NCI-H82 (cell line): Measurements from ENCODE around the gene SUV39H1.
"Not testable (repeated sequence)": the region's sequence is repeated elsewhere in the genome, so short reads cannot be mapped to it uniquely, and the experiment has no call there.

Experiments used
- DNase-seq: peaks from one replicate; lab custom pipeline; 2025; lab: John Stamatoyannopoulos, UW

The SUV39H1 gene

DNA sequence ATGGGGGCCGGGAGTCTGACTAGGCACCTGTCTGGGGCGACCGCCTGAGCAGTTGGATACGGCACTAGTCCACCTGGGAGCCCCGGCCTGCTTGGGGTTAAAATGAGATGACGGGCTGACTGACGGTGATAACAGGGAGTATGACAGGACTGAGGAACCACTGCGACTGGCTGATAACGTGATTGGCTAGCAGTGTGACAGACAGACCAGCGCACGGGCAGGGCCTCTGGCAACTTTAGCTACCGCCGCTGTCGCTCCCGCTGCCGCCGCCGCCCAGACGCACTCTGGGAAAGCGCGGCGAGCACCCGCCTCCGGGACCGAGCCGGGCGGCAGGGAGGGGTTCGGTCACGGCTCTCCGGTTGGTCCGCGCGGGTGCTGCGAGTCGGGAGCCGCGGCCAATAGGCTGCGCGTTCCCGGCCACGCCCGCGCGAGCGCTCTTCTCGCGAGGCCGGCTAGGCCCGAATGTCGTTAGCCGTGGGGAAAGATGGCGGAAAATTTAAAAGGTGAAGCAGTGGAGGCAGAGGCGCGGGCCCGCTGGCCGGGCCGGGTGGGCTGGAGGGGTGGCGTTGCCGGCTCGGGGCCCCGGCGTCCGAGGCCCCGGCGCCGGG is at the start of gene SUV39H1:
TSS of gene SUV39H1 (plus strand) at position 434 of the 608 bp plus-strand sequence. CDS start at position 485, 51 bp downstream.
- DNase-seq = peak; percentile 94

DNA sequence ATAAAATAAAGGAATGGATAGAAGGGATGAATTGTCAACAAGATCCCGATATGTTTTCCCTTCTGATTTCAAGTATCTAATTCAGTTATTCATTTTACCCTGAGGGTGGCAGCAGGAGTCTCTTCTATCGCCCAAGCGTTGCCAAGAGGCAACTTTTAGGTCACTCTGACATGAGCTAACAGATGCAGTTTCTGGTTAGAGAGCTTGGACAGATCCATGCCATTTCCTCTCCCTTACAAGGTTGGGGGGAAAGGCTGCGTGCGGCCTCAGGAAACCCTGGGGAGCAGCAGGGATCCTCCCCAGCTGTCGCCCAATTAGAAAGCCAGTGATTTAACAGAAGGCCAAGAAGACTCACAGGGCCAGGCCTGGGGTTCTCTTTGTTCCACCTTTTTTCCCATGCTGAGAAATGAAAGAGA is 48.2 kb upstream of the SUV39H1 start:
- peak; percentile 71 for DNase-seq

DNA sequence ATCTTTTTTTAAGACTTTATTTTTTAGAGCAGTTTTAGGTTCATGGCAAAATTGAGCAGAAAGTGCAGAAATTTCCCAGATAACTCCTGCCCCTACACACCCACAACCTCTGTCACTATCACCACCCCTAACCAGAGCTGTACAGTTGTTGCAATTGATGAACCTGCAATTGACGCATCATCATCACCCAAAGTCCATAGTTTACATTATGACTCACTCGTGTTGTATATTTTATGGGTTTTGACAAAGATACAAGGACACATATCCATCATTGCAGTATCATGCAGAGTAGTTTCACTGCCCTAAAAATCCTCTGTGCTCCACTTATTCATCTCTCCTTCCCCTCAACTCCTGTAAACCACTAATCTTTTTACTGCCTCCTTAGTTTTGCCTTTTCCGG is 47.4 kb upstream of the SUV39H1 start:
- no peak for DNase-seq

GRCh38 chrX:48652055-48652579 is 44.4 kb upstream of the SUV39H1 start:
- not testable (repeated sequence) for DNase-seq

DNA sequence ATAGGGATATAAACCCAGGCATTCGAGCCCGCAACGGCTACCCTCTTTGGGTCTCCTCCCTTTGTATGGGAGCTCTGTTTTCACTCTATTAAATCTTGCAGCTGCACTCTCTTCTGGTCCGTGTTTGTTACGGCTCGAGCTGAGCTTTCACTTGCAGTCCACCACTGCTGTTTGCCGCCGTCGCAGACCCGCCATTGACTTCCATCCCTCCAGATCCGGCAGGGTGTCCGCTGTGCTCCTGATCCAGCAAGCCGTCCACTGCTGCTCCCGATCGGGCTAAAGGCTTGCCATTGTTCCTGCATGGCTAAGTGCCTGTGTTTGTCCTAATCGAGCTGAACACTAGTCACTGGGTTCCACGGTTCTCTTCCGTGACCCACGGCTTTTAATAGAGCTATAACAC is 41.8 kb upstream of the SUV39H1 start:
- DNase-seq = not testable (repeated sequence)

- not testable (repeated sequence) for DNase-seq
These were observed 36.8 kb upstream of the SUV39H1 start for GRCh38 chrX:48659686-48660085.

DNA sequence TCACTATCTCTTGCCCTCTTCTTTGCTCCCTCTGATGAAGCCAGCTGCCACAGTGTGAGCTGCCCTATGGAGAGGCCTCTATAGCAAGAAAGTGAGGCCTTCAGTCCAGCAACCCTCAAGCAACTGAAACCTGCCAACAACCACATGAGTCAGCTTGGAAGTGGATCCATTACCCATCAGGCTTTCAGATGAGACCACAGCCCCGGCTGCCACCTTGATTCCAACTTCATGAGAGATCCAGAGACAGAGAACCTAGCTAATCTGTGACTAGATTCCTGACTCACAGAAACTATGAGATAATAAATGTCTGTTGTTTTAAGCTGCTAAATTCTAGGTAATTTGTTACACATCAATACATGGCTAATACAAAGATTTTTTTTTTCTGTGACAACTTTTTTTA is 33.3 kb upstream of the SUV39H1 start:
- no peak for DNase-seq

DNA sequence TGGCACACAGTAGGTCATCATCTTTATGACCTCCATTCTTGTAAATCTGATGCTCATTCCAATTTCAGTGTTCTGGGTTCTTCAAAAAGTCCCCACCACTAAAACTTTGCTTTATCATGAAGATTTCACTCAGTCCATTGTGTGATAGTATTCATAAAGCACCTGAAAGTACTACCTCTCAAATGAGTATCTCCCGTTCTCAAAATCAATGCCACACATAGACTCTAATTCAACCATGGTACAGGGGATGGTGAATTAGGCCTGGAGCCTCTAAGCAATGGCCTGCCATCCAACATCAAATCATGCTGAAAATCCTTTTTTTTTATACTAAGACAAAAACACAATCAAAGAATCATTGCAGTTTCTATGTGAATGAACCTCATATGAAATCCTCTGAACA is 32.4 kb upstream of the SUV39H1 start:
- DNase-seq = no peak

DNA sequence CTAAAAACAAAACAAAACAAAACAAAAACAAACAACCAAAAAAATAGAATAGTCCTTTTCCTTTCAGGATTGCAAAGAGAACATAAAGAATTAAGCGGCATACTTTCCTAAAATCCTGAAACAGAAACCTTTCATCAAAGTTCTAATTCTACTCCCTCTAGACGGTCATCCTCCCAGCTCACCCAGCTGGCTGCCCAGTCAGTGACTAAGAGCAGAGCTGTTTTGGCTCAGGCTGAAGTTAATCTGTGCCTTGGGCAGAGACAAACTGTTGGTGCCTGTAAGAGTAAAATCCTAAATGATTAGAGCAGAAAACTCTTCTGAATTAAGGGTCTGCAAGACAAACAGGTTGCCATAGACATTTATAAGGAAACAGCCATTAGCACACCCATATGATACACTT is 30.5 kb upstream of the SUV39H1 start:
- peak; percentile 5 for DNase-seq

DNA sequence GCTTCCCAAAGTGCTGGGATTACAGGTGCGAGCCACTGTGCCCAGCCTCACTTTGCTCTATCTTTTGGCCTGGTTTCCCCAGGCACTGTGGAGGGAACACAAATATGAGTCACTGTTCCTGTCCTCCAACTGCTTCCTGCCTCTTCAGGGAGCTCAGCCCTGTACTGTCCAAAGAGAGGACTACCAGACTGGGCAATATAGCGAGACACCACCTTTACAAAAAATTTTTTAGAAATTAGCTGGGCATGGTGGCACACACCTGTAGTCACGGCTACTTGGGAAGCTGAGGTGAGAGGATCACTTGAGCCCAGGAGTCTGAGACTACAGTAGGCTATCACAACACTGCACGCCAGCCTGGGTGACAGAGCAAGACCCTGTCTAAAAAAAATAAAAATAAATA is 29.9 kb upstream of the SUV39H1 start:
- DNase-seq = no peak

- DNase-seq = no peak
These were observed 29.0 kb upstream of the SUV39H1 start for GRCh38 chrX:48667509-48667908.

DNA sequence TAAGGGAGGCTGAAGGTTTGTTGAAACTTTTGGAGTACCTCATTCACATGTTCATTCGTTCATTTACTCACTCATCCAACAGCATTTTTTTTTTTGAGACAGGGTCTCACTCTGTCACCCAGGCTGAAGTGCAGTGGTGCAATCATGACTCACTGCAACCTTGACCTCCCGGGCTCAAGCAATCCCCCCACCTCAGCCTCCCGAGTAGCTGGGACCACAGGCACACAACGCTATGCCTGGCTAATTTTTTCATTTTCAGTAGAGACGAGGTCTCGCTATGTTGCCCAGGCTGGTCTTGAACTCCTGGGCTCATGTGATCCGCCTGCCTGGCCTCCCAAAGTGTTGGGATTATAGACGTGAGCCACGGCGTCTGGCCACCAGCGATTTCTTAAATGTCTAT is 28.3 kb upstream of the SUV39H1 start:
- DNase-seq = not testable (repeated sequence)

GRCh38 chrX:48676106-48676892 is 20.2 kb upstream of the SUV39H1 start:
- peak; percentile 97 for DNase-seq

DNA sequence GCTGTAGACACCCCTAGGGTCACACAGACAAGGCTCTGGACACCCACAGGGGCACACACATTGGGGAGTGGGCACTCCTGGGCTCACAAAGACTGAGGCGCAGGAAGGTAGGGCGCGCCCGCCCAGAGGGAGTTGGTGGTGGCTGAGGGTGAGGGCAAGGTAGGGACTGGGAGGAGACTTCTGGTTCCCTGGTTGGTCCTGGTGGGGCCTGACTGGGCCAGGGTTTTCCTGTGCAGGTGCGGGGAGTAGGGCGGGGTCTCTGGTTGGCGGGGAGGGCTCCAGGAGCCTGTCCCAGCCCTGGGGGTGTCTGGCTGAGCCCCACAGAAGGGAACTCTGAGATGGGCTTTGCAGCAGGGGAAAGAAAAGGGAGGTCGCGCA is 19.7 kb upstream of the SUV39H1 start:
- peak; percentile 44 for DNase-seq

DNA sequence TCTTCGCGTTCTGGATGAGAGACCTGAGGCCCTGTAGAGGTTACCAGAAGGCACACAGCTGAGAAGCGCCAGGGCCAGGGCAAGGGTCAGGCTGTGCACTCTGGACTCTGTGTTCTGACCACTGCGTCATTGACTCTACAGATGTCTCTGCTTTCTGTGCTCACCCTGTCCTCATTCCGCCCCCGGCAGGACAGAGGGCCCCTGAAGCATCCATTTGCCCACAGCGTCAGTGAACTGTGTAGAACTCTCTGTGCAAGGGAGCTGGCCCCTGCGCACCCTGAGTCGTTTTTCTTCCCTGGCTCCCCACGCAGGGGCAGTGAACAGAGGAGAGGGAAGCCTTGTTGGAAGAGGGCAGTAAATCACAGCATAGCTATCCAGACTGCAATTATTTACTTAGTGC is 19.0 kb upstream of the SUV39H1 start:
- DNase-seq = no peak

DNA sequence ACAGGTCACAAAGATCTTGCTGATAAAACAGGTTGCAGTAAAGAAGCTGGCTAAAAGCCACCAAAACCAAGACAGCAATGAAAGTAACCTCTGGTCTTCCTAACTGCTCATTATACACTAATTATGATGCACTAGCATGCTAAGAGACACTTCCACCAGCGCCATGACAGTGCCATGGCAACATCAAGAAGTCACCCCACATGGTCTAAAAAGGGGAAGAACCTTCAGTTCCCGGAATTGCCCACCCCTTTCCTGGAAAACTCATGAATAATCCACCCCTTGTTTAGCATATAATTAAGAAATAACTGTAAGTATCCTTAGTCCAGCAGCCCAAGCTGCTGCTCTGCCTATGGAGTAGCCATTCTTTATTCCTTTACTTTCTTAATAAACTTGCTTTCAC is 16.1 kb upstream of the SUV39H1 start:
- not testable (repeated sequence) for DNase-seq

DNA sequence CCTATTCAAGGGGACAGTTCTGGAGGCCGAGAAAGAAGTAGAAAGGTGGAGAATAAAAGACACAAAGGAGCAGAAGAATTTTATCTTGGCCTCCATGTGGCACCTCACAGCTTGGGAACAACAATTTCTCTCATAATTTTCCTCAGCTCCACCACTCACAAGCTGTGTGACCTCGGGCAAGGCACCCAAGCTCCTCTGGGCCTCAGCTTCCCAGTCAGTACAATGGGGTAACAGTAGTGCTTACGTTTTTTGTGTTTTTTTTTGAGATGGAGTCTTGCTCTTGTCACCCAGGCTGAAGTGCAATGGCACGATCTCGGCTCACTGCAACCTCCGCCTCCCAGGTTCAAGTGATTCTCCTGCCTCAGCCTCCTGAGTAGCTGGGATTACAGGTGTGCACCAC is 15.6 kb upstream of the SUV39H1 start:
- not testable (repeated sequence) for DNase-seq

DNA sequence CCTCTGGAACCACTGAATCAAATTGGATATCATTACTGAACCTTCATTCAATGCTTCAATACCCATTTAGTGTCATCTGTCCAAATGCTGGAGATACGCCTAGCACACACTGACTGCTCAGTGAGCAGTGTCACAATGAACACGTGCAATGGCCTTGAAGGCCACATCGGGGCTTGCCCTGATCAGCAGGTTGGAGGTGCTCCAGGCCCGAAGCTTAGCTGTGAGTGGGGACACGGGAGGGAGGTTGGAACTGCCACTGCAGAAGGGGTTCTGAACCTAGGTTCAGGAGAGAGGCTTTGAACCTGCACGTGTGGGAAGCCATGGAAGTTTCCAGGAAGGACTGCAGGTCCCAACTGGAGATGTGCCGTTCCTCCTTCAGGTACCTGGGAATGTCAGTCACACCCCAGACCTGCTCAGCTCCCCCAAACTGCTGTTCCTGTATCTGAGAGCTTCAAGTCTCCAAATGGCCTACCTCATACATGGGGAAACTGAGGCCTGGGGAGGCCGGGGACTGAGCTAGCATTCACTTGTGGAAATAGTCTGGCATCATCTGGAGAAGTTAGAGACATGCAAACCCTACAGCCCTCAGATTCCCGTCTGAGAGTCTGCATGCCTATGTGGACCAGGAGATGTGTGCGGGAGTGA is 14.9 kb upstream of the SUV39H1 start:
- DNase-seq = no peak

GRCh38 chrX:48682795-48683194 is 13.7 kb upstream of the SUV39H1 start:
- DNase-seq = not testable (repeated sequence)

DNA sequence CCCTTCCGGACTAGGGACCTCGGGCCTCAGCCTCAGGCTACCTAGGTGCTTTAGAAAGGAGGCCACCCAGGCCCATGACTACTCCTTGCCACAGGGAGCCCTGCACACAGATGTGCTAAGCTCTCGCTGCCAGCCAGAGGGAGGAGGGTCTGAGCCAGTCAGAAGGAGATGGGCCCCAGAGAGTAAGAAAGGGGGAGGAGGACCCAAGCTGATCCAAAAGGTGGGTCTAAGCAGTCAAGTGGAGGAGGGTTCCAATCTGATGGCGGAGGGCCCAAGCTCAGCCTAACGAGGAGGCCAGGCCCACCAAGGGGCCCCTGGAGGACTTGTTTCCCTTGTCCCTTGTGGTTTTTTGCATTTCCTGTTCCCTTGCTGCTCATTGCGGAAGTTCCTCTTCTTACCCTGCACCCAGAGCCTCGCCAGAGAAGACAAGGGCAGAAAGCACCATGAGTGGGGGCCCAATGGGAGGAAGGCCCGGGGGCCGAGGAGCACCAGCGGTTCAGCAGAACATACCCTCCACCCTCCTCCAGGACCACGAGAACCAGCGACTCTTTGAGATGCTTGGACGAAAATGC is 13.0 kb upstream of the SUV39H1 start, which contains the start of gene WAS:
TSS of gene WAS (plus strand) at position 389 of the 572 bp plus-strand sequence. CDS start at position 444, 55 bp downstream.
- DNase-seq = no peak

GRCh38 chrX:48684134-48684533 is 12.4 kb upstream of the SUV39H1 start:
- DNase-seq = no peak

DNA sequence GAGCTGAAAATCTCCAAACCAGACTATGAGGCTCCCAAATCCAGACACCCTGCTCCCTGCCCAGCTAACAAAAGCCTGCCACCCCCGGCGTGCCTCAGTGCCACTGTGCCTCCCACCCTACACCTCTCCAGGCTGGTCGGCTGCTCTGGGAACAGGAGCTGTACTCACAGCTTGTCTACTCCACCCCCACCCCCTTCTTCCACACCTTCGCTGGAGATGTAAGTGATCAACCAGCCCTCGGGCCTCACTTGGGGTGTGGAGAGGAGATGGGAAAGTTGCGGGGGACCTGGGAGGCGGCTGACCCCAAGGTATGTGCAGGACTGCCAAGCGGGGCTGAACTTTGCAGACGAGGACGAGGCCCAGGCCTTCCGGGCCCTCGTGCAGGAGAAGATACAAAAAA is 11.1 kb upstream of the SUV39H1 start:
- no peak for DNase-seq
